PC-9 (cell line): ENCODE measurements around the gene AMIGO2.

Experiments
- CTCF ChIP-seq: fragments of 200-600 bp; sonication (generic); conservative IDR thresholded peaks from 2 replicates; pipeline ENCODE4 v1.6.1; 2017; ENCODE audit warnings: mixed run types, antibody characterized with exemption, mild to moderate bottlenecking, moderate library complexity
- EZH2 ChIP-seq: fragments of 200-600 bp; sonication (generic); IDR thresholded peaks from 2 replicates; pipeline ENCODE4 v1.8.0; 2017; ENCODE audit warnings: antibody characterized with exemption, low read depth

GRCh38 chr12:47124451-47124850, 44.7 kb upstream of the AMIGO2 start:
- TF ChIP-seq CTCF (no peak), EZH2 (no peak)
